Central memory CD4-positive, alpha-beta T cell (primary cell): ENCODE data around the gene RPS16.
A peak's percentile ranks its signal among the peaks of the same experiment; 100 is the strongest.

Experiments
- DNase-seq: peaks from one replicate; pipeline ENCODE4 v3.0.0; 2022

RPS16 gene

GRCh38 chr19:39405958-39406655 is 29.6 kb downstream of the RPS16 start:
- DNase-seq: peak; percentile 88

GRCh38 chr19:39405261-39405957 is 30.3 kb downstream of the RPS16 start:
- no peak for DNase-seq

GRCh38 chr19:39403331-39404312 is 32.1 kb downstream of the RPS16 start:
- DNase-seq: peak; percentile 98

DNA sequence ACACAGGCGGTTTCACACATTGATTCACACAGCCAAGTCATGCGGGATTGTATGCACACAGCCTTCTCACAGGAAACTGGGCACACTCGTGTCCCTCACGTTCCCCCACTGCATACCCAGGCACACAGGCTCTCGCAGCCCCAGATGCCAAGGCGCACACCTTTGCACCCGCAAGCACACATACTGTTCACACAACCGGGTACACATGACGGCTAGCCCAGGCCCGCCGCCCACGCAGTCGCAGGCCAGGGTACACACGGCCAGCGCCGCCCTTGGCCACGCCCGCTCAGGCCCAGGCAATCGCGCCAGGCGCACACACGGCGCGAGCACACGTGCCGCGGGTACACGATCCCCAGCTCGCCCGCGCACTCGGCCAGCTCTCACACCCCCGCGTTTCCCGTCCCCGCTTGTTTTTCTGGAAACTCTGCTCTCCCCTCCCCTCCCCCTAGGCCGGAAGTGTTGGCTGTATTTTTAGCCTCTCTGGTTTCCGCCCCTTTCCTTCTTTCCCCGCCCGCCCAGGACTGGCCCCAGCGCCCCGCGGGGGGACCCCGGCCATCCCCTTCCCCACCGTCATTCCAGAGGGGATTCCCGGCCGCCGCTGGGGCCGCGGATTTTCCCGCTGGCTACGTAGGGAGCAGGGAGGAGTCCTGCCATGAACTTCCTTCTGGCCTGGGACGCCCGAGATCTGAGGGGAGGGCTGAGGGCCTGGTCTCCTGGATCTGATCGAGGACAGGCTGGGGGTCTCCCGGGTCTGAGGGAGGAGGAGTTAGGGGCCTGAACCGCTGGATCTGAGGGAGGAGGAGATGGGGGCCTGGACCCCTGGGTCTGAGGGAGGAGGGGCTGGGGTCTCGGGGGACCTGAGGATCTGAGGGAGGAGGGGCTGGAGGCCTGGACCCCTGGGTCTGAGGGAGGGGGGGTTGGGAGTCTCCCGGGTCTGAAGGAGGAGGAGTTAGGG is 33.1 kb downstream of the RPS16 start:
- peak; percentile 77 for DNase-seq

GRCh38 chr19:39401549-39402345 is 34.0 kb downstream of the RPS16 start:
- peak; percentile 94 for DNase-seq

DNA sequence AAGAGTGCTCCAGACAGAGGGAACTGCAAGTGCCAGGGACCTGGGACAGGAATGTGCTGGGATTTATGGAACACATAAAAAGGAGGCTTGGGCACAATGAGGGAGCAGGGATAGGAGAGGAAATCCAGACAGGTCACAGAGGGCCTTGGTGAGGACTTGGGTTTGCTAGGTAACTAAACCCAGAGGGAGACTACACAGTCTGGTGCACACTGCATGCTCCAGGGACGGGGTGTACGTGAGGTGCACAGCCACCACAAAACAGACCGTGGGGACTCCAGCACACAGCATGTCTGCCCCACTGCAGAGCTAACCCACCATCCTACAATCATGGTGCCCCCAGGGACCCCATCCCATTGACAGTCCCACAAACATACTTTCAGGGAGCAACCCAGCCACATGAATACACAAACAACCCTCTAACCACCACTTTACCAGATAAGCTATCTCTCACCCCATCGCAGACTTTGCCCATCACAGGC is 34.6 kb downstream of the RPS16 start:
- no peak for DNase-seq

- DNase-seq: no peak
Measured at GRCh38 chr19:39400061-39400460, 35.7 kb downstream of the RPS16 start.

- DNase-seq: no peak
Measured at GRCh38 chr19:39399668-39400050, 36.1 kb downstream of the RPS16 start.

GRCh38 chr19:39398297-39398864 is 37.4 kb downstream of the RPS16 start:
- no peak for DNase-seq

- DNase-seq: peak; percentile 90
Measured at GRCh38 chr19:39397360-39398296, 38.1 kb downstream of the RPS16 start.

- DNase-seq: peak; percentile 100
Measured at GRCh38 chr19:39390751-39391437, 44.9 kb downstream of the RPS16 start, which contains the start of the genes MED29 and PAF1. Gene MED29, plus strand, starts transcription at chr19:39391378. Its CDS starts 45 bp downstream, at chr19:39391423. Gene PAF1, minus strand, starts transcription at chr19:39391106. Its CDS starts 242 bp downstream, at chr19:39390864.

DNA sequence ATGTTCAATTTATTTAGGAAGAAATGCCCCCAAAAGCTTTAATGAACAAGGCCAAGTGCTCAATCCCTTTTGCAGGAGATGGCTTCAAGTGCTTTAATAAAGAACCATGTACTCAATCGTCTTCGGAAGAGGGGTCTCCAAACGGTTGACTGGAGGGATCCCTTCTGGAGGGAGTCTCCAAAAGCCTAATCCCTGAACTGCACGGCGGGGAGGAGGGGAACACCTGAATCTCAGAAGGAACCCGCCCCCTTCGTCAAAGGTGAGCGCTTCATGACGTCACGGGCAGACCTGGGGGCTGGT is 45.3 kb downstream of the RPS16 start:
- peak; percentile 86 for DNase-seq

GRCh38 chr19:39389631-39390414 is 45.9 kb downstream of the RPS16 start:
- DNase-seq: no peak

DNA sequence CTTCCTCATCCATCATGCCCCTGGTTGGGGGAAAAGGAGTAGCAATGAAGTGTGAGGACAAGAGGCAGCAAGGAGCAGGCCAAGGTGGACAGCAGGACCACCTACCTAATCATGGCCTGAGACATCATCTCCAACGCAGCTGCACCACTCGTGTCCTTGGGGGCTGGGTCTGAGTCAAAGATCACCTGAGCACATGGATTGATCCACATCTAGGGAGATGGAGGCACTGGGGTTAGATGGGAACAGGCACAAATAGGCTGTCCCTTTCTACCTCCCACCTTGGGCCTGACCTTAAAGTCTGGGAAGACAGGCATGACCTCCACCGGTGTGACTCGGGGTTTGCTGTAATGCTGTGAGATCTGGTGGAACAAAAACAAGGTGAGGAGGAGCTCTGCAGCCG is 47.1 kb downstream of the RPS16 start:
- DNase-seq: no peak

DNA sequence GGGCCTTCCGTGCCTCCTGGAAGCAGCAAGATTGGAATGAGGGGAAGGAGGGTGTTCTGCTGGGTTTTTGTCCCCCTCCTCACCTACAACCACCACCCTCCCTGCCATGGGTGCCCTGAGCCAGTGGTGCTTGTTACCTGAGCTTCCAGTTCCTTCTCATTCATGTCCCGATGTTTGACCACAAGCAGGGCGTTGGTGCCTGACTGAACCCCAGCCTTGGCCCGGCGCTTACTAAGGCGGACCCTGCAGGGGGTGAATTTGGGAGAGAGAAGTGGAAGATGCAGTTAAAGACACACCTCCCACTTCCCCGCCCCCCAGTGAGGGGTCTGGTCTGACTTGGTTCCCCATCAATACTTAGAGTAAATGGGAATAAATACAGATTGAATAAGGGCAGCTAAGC is 49.2 kb downstream of the RPS16 start:
- DNase-seq: no peak

DNA sequence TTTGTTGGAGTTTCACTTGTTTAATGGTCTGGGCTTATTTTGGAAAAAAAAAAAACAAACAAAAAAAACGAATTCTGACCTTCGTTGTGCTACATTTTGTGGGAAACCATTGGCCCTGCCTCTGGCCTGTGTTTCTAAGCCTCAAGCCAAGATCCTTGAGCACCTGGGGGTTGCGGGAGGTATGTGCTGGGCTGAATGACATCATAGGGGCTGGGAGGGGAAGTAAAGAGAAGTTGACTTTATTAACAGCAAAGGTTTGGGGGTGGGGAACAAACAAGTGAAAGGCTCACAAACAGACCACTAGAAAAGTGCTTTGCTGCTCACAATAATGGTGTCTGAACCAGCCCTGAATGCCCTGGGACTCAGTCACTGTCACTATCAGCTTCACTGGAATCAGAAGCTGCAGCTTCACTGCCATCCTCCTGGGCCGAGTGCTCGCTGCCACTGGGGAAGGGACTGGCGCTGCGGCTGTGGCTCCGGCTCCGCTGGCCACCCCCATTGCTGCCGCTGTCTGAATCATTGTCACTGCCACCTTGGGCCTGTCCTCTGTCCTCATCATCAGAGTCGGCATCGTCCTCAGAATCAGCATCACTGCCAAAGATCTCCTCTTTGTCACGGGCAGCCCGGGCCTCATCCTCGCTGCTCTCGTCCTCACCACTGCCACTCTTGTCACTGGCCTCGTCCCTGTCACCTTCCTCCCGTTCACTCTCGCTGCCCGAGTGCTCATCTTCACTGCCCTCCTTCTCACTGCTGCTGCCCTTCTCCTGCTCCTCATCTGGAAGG is 49.9 kb downstream of the RPS16 start:
- no peak for DNase-seq
